ENCODE results near the gene AATK. TPM values are rescaled to one million over a fixed set of nuclear protein-coding genes. Genes with fewer than 3 reads are reported as not detected.
A peak's percentile ranks its signal among the peaks of the same experiment; 100 is the strongest.

Gene AATK
- total and polyA plus RNA-seq, 9 of the 15 experiments (the other 6 are each of a cell fraction or from before 2014, with no cell fraction given) = 0.11 to 0.55 (median 0.38) TPM; not detected in 5

DNA sequence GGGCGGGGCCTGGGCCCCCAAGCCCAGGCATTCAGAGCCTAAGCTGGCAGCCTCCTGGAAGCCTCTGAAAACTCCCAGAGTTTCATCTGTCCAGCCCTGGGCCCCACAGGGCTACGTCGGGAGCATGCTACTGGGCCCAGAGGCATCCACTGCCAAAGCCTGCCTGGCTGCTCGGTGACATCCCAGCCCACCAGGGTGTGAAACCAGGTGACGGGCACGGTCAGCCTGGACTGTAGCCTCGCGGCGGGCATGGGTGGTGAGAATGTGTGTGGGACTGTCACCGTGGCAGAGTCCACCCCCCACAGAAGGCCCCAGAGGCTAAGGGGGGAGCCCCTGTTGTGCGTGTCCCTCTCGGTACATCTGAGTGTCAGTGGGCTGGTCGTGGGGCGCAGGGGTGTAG lies 25.6 kb upstream of the AATK start:
- TF ChIP-seq, protein P1, sequence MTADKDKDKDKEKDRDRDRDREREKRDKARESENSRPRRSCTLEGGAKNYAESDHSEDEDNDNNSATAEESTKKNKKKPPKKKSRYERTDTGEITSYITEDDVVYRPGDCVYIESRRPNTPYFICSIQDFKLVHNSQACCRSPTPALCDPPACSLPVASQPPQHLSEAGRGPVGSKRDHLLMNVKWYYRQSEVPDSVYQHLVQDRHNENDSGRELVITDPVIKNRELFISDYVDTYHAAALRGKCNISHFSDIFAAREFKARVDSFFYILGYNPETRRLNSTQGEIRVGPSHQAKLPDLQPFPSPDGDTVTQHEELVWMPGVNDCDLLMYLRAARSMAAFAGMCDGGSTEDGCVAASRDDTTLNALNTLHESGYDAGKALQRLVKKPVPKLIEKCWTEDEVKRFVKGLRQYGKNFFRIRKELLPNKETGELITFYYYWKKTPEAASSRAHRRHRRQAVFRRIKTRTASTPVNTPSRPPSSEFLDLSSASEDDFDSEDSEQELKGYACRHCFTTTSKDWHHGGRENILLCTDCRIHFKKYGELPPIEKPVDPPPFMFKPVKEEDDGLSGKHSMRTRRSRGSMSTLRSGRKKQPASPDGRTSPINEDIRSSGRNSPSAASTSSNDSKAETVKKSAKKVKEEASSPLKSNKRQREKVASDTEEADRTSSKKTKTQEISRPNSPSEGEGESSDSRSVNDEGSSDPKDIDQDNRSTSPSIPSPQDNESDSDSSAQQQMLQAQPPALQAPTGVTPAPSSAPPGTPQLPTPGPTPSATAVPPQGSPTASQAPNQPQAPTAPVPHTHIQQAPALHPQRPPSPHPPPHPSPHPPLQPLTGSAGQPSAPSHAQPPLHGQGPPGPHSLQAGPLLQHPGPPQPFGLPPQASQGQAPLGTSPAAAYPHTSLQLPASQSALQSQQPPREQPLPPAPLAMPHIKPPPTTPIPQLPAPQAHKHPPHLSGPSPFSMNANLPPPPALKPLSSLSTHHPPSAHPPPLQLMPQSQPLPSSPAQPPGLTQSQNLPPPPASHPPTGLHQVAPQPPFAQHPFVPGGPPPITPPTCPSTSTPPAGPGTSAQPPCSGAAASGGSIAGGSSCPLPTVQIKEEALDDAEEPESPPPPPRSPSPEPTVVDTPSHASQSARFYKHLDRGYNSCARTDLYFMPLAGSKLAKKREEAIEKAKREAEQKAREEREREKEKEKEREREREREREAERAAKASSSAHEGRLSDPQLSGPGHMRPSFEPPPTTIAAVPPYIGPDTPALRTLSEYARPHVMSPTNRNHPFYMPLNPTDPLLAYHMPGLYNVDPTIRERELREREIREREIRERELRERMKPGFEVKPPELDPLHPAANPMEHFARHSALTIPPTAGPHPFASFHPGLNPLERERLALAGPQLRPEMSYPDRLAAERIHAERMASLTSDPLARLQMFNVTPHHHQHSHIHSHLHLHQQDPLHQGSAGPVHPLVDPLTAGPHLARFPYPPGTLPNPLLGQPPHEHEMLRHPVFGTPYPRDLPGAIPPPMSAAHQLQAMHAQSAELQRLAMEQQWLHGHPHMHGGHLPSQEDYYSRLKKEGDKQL (CRISPR knock-in tag; IDR thresholded peaks at IDR 0.05; ENCODE audit: borderline replicate concordance) = no peak
- TF ChIP-seq MAFG (tag; conservative IDR thresholded peaks at IDR 0.05) = no peak
- TF ChIP-seq POLR2G (IDR thresholded peaks at IDR 0.05; ENCODE audit: low read depth, low read length) = 0 out of 2 replicates have a peak, but pooled peaks have one; percentile 13
- TF ChIP-seq, protein P2, sequence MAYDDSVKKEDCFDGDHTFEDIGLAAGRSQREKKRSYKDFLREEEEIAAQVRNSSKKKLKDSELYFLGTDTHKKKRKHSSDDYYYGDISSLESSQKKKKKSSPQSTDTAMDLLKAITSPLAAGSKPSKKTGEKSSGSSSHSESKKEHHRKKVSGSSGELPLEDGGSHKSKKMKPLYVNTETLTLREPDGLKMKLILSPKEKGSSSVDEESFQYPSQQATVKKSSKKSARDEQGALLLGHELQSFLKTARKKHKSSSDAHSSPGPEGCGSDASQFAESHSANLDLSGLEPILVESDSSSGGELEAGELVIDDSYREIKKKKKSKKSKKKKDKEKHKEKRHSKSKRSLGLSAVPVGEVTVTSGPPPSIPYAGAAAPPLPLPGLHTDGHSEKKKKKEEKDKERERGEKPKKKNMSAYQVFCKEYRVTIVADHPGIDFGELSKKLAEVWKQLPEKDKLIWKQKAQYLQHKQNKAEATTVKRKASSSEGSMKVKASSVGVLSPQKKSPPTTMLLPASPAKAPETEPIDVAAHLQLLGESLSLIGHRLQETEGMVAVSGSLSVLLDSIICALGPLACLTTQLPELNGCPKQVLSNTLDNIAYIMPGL (CRISPR knock-in tag; IDR thresholded peaks at IDR 0.05) = no peak
- no peak for TF ChIP-seq ZNF133 (CRISPR knock-in tag; IDR thresholded peaks at IDR 0.05)
- TF ChIP-seq ZNF197 (CRISPR knock-in tag; IDR thresholded peaks at IDR 0.05; ENCODE audit: low read depth) = no peak
- TF ChIP-seq HDAC1 (IDR thresholded peaks at IDR 0.05) = no peak
- peaks cover 10 to 76% of the 10 kb centered on the region in 2 experiments for H3K4me1 ChIP-seq (replicated peaks in 1 of 2; ENCODE audit: control insufficient read depth in 2 of 2, insufficient read depth in 2 of 2, low read length in 2 of 2)
- H3K79me2 ChIP-seq (ENCODE audit: control insufficient read depth, insufficient read depth, low read length) = no peaks in the 10 kb centered on the region
- no peaks in the 10 kb centered on the region for H3K27me3 ChIP-seq (ENCODE audit: control insufficient read depth in 2 of 2, insufficient read depth in 2 of 2, low read length in 2 of 2)
- no peaks in the 10 kb centered on the region for H3K9me3 ChIP-seq (replicated peaks; ENCODE audit: control insufficient read depth, insufficient read depth, low read depth, low read length)
- no peak overlapping the region for H3K9ac ChIP-seq (ENCODE audit: insufficient read depth in 1 of 2, low read depth in 2 of 2, low read length in 2 of 2)
- no peaks in the 10 kb centered on the region for H4K20me1 ChIP-seq (replicated peaks; ENCODE audit: control insufficient read depth, insufficient read depth, low read length)
- no TSS peak for BruUV-seq (replicated peaks)
- FAIRE-seq (no peak), DNase-seq (ENCODE audit: extremely low read depth in 1 of 4, low spot score in 3 of 4) (no peak), ATAC-seq (no peak)
- H3K4me2 ChIP-seq (ENCODE audit: insufficient read depth, low read length) = no peak overlapping the region
- H3K36me3 ChIP-seq (ENCODE audit: control insufficient read depth, insufficient read depth, low read length) = peaks cover 2% of the 10 kb centered on the region; the same call in 1 of the 3 replicates
- no peaks in the 10 kb centered on the region for H3K9me1 ChIP-seq (ENCODE audit: control insufficient read depth, insufficient read depth, low read length)
- POLR2A ChIA-PET = interaction anchor here (0.7 kb wide), 1 partner anchor 41 kb away, joined by 3 read pairs; no protein-coding TSS in a partner anchor
- CTCF ChIA-PET (ENCODE audit: low intra/inter-chr PET ratio) = no interaction called here
- H2AFZ ChIP-seq (ENCODE audit: low read depth, low read length) = no peak overlapping the region
- no peak overlapping the region for H3K4me3 ChIP-seq
- intact Hi-C loops (cut with micrococcal nuclease) (no loop called here), in situ Hi-C loops (cut with MboI) (no loop called here)
- 79% methylated on average over 14 of the region's 14 CpGs for WGBS (ENCODE audit: insufficient coverage, low coverage, missing lambda C conversion rate)
- H3K27ac ChIP-seq (ENCODE audit: extremely low read depth, low read depth, low read length) = no peak overlapping the region
